Lower leg skin (tissue), 3 donors: ENCODE measurements around the gene PIGN.

Experiments
- POLR2A ChIP-seq, 2 donors: fragments of 450-650 bp; IDR thresholded peaks; one replicate each; pipeline ENCODE4 v1.6.1; 2016 to 2017; ENCODE audit warnings: antibody characterized with exemption in 2 of 2, mild to moderate bottlenecking in 1 of 2, moderate library complexity in 1 of 2
- TF ChIP-seq, protein P1 (sequence below), 3 donors: fragments of 450-650 bp; IDR thresholded peaks; one replicate each; pipeline ENCODE4 v1.5.1; 2016; ENCODE audit warnings: antibody characterized with exemption in 3 of 3, mild to moderate bottlenecking in 3 of 3, moderate library complexity in 2 of 3

DNA sequence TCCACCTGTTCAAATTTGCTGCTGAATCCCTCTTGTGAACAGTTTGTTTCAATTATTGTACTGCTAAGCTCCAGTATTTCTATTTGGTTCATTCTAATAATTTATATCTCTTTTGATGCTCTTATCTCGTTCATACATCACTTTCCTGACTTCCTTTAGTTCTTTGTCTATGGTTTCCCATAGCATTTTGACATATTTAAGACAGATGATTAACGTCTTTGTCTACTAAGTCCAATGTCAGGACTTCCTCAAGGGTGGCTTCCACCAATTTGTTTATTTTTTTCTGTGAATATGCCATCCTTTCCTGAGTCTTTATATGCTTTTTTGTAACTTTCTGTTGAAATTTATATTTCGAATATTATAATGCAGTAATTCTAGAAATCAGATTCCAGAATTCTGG, 9.6 kb downstream of the PIGN start:
- TF ChIP-seq, protein P1, sequence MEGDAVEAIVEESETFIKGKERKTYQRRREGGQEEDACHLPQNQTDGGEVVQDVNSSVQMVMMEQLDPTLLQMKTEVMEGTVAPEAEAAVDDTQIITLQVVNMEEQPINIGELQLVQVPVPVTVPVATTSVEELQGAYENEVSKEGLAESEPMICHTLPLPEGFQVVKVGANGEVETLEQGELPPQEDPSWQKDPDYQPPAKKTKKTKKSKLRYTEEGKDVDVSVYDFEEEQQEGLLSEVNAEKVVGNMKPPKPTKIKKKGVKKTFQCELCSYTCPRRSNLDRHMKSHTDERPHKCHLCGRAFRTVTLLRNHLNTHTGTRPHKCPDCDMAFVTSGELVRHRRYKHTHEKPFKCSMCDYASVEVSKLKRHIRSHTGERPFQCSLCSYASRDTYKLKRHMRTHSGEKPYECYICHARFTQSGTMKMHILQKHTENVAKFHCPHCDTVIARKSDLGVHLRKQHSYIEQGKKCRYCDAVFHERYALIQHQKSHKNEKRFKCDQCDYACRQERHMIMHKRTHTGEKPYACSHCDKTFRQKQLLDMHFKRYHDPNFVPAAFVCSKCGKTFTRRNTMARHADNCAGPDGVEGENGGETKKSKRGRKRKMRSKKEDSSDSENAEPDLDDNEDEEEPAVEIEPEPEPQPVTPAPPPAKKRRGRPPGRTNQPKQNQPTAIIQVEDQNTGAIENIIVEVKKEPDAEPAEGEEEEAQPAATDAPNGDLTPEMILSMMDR (IDR thresholded peaks at IDR 0.05) = no peak
- TF ChIP-seq POLR2A (IDR thresholded peaks at IDR 0.05) = no peak
